Central memory CD4-positive, alpha-beta T cell (primary cell): ENCODE data around the gene TMOD2.

Source experiments
- DNase-seq: peaks from one replicate; pipeline ENCODE4 v3.0.0; 2022

TMOD2 gene

DNA sequence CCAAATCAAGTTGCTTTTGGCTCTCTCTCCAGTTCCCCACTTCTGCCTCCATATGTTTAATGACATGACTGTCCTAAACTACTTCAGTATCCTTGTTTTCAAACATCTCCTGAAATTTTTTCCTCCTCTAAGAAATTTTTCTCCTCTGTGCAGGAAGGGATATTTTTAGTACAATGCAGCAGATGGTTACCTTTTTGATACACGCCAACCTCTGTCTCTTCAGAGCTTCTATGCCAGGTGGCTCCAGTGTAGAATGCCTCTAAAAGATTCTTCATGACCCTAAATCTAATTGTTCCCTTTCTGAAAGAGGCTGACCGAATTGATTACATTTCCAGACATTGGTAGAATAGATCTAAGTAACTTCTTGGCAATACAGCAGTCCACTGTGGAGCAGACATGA lies 111.7 kb downstream of the TMOD2 start:
- no peak for DNase-seq

DNA sequence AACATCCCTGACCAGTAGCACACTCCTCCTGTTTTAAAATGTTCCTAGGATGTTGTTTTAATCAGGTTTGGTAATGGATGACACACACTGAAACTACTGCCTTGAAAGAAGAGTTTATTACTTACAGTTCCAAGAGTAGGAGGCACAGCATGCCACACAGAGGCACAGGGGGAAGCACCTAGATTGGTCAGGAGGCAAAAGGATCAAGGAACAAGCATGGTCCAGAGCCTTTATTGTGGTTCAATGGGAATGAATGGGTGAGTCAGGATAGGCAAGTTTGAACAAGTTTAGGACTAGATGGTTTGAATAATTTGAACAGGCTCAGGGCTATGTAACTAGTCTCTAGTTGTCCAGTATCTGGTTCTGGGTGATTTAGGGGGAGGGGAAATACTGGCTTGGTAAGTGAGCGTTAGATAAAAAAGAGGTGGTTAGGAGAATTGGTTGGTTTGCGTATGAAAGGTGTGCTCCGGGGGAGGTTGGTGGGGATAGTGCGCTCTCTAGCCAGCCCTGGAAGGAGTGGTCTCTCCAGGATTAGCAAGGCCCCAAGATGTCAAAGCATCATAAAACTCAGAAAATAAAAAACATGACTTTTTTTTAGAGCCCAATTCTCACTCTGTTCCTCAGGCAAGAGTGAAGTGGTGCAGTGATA lies 113.1 kb downstream of the TMOD2 start:
- no peak for DNase-seq

DNA sequence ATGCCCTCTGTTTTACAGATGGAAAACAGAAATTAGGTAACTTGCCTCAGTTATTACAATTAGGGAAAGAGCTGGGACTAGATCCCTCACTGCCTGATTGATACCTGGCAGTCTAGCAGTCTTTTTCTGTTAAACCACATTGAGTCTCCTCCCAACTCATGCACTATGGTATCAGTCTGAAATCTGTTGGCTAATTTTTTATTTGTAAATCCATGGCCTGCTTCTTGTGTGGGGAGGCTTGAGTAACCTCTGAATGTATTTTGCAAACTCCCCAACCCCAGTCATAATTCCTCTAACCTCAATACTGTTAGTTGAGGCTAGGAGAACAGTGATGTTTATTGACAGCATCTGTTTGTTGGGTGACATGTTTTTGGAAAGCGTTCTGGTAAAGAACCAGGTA lies 113.9 kb downstream of the TMOD2 start:
- no peak for DNase-seq
